ENCODE results near the gene AGPAT3.

The AGPAT3 gene

DNA sequence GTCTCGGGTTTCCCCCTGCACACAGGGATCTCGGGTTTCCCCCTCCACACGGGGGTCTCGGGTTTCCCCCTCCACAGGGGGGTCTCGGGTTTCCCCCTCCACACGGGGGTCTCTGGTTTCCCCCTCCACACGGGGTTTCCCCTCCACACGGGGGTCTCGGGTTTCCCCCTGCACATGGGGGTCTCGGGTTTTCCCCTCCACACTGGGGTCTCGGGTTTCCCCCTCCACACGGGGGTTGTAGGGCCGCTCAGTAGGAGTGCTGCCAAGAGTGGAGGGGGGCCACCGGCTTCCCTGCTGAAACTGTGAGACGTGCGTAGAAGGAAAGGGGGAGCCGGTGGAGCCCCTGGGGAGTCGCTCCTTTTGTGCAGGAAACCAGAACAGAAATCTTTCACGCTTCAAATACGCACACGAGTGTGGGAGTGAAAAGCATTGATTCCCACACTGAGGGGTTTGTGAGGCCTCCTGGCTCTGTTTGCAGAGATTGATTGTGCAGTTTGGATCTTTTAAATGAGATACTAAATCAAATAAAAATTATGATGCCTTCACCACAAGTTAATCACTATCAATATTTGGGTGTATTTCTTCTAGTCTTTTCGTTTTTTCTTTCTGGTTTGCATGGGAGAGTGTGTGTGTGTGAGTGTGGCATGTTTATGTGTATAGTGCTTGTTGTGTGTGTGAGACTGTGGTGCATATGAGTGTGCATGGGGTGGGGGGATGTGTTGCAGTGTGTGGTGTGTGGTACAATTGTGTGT is 92.8 kb downstream of the AGPAT3 start:
- no peak for DNase-seq (ENCODE audit: low spot score)

DNA sequence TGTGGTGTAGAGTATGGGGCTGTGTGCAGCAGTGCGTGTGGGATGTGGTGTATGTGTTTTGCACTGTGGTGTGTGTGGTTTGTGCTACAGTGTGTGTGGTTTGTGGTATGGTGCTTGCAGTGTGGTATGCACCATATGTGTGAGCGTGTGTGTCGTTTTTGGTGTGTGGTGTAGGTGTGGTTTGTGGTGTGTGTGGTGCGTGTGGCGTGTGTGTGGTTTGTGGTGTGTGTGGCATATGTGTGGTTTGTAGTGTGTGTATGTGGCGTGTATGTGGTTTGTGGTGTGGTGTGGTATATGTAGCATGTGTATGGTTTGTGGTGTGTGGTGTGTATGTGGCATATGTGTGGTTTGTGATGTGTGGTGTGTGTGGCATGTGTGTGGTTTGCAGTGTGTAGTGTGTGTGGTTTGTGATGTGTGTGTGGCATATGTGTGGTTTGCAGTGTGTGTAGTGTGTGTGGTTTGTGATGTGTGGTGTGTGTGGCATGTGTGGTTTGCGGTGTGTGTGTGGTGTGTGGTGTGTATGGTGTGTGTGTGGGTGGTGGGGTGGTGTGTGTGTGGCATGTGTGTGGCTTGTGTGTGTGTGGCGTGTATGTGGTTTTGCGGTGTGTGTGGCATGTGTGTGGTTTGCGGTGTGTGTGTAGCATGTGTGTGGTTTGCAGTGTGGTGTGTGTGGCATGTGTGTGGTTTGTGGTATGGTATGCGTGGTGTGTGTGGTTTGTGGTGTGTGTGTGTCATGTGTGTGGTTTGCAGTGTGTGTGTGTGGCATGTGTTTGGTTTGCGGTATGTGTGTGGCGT is 93.5 kb downstream of the AGPAT3 start:
- DNase-seq (ENCODE audit: low spot score), result peak; percentile 19

DNA sequence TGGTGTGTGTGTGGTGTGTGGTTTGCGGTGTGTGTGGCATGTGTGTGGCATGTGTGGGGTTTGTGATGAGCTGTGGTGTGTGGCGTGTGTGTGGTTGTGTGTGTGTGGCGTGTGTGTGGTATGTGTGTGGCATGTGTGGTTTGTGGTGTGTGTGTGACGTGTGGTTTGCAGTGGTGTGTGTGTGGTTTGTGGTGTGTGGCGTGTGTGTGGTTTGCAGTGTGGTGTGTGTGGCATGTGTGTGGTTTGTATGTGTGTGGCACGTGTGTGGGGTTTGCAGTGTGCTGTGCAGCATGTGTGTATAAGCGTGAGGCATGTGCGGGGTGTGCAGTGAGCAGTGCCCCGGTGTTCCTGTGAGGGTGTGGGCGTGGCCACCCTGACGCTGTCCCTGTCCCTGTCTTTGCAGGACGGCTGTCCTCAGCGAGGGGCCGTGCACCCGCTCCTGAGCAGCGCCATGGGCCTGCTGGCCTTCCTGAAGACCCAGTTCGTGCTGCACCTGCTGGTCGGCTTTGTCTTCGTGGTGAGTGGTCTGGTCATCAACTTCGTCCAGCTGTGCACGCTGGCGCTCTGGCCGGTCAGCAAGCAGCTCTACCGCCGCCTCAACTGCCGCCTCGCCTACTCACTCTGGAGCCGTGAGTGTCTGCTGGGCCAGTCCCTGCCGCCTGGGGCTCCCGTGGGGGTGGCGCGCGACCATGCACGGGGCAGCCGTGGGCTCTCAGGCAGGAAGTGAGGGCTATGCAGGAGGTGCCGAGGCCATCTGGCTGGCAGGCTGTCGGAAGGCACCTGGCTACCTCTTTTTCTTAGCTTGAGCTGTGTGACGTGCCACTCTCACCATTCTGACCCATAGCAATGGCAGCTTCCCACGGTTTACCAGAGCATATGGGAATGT is 94.5 kb downstream of the AGPAT3 start:
- DNase-seq (ENCODE audit: low spot score), result no peak

DNA sequence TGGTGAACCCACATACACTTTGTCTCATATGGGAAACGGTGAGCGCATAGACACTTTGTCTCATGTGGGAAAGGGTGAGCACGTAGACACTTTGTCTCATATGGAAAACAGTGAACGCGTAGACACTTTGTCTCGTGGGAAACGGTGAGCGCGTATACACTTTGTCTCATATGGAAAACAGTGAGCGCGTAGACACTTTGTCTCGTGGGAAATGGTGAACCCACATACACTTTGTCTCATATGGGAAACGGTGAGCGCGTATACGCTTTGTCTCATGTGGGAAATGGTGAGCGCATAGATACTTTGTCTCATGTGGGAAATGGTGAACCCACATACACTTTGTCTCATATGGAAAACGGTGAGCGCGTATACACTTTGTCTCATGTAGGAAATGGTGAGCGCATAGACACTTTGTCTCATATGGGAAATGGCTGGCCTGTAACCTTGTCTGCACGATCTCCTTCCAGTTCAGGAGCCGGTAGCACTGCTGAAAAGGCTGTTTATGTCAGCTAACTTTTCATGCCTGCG is 96.4 kb downstream of the AGPAT3 start:
- DNase-seq (ENCODE audit: low spot score), result no peak

DNA sequence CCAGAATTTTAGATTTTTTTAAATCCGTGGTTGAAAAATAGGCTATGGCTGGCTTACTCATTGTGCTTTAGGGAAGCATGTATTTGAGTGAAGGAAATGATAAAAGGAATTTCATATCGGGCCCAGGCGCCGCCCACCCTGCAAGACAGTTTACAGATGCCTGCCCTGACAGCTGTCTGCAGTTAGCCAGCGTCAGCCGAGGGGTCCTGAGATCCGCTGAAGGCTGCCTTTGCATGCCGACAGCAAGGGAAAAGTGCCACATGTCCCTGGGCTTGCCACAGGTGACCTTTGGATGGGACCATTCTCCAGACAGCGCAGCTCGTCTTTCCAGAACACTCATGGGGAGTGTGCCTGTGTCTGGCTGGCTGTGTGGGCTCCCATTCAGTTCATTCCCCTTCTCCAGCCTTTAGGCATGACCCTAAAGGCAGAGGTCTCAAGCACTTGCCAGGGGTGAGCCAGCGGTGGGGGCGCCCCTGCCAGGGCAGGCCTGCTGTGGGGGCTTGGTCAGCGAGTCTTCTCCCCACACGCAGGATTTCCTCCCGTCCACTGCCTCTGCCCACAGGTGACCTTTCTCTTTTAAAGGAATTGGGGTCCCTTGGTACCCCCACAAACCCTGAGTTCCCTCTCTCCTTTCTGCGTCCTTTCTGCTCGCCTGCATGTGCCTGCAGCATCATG is 101.0 kb downstream of the AGPAT3 start:
- DNase-seq (ENCODE audit: low spot score), result no peak

DNA sequence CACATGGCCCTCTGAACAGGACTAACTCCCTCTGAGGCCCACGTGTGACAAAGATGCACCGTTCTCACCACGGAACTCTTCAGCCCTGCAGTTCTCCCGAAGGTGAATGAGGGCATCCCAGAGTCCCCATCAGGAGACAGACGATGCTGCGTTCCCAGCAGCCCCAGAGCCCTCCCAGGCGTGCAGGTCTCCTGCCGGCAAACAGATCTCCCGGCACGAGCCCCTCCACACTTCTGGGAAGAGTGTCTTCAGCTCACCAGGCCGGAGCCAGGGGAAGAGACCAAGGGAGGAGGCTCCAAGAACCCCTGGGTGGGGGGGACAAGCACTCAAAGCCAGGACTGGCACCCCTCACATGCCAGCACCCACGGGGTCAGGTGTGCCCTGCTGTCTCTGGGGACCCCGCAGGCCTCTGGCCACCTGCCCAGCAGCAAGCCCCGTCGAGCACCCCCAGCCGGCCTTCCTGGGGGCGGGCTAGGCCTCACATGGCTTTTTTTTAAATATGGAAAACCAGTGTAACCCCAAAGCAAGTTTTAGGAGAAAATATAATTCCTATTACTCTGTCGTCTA is 102.0 kb downstream of the AGPAT3 start:
- DNase-seq (ENCODE audit: low spot score), result no peak

- no peak for DNase-seq (ENCODE audit: low spot score)
Measured at GRCh38 chr21:43967981-43968380, 103.0 kb downstream of the AGPAT3 start.

- DNase-seq (ENCODE audit: low spot score), result no peak
Measured at GRCh38 chr21:43968410-43969114, 103.5 kb downstream of the AGPAT3 start.

- DNase-seq (ENCODE audit: low spot score), result no peak
Measured at GRCh38 chr21:43969115-43969444, 104.1 kb downstream of the AGPAT3 start.

DNA sequence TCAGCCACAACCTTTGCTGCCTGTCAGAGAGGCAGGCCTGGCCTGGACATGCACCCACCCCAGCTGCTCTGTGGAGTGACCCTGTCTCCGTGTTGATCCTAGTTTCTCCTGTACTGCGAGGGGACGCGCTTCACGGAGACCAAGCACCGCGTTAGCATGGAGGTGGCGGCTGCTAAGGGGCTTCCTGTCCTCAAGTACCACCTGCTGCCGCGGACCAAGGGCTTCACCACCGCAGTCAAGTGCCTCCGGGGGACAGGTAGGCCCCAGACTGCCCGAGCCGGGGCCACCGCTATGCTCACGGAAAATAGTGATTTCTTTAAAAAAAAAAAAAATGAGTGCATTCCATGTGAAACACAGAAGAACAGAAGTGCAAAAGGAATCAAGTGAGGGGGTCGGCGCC is 105.5 kb downstream of the AGPAT3 start:
- no peak for DNase-seq (ENCODE audit: low spot score)

GRCh38 chr21:43971201-43971991 is 106.4 kb downstream of the AGPAT3 start:
- no peak for DNase-seq (ENCODE audit: low spot score)

GRCh38 chr21:43971992-43972255 is 106.9 kb downstream of the AGPAT3 start:
- DNase-seq (ENCODE audit: low spot score), result no peak

DNA sequence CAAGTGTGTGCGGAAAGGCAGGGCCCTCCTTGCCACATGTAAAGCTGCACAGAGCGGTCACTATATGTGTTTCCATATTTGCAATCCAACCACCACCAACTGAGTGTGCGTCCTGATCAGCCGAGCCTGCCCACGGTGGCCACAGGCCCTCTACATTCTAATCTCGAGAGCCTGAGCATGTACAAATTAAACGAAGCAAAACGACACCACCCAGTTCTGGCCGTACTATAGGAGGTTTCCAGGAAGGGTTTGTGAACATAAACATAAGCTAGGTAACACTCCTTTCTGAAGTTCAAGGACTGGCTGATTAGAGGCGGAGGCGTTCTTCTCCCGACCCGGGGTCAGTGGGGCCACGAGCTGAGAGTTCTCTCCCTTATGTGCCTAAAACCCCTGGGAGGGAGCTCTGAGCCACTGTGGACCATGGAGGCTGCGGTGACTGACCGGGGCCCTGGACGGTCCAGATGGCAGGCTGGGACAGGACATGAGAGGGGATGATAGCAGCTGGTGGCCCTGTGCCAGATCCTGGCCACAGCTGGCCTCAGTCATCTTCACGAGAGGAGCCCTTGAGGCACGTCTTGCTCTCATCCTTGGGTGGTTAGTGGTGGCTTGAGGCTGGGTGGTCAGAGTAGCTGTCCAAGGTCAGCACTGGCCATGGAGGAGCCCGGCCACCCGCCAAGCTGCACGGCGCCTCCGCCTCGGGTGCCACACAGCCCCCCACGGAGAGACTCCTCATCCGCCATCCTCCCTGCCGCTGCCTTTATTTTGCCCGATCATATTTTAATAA is 108.0 kb downstream of the AGPAT3 start:
- no peak for DNase-seq (ENCODE audit: low spot score)

- no peak for DNase-seq (ENCODE audit: low spot score)
Measured at GRCh38 chr21:43973634-43973955, 108.6 kb downstream of the AGPAT3 start.

DNA sequence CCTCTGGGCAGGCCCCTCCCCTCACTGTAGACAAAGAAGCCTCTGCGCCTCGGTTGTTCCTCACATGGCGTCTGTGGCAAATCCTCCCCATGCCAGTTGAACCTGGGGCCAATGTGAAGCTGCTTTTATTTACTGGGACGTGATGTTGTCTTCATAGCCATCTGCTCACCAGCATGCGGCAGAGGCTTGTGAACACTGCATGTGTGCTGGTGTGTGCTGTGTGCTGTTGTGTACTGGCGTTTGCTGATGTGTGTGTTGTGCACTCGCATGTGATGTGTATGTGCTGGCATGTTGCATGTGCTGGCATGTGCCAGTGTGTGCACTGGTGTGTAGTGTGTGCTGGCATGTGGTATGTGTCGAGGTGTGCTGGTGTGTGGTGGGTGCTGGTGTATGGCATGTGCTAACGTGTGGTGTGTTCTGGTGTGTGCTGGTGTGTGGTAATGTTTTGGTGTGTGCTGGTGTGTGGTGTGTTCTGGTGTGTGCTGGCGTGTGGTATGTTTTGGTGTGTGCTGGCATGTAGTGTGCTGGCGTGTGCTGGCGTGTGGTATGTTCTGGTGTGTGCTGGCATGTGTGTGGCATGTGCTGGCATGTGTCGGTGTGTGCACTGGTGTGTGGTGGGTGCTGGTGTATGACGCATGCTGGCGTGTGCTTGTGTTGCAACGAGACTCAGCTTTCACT is 109.9 kb downstream of the AGPAT3 start:
- DNase-seq (ENCODE audit: low spot score), result no peak

- peak; percentile 80 for DNase-seq (ENCODE audit: low spot score)
Measured at GRCh38 chr21:43975469-43976098, 110.6 kb downstream of the AGPAT3 start.

- DNase-seq (ENCODE audit: low spot score), result no peak
Measured at GRCh38 chr21:43976661-43977060, 111.6 kb downstream of the AGPAT3 start.

DNA sequence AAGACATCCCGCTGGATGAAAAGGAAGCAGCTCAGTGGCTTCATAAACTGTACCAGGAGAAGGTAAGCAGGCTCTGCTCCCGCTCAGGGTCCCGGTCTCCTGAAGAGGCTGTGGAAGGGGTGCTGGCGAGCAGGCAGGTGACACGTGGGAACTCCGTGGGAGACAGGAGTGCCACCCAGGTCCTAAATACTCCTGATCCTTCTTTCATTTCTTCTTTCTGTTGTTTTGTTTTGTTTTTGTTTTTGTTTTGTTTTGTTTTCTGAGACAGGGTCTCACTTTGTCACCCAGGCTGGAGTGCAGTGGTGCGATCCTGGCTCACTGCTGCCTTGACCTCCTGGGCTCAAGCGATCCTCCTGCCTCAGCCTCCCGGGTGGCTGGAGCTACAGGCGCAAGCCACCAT is 113.0 kb downstream of the AGPAT3 start:
- DNase-seq (ENCODE audit: low spot score), result no peak

DNA sequence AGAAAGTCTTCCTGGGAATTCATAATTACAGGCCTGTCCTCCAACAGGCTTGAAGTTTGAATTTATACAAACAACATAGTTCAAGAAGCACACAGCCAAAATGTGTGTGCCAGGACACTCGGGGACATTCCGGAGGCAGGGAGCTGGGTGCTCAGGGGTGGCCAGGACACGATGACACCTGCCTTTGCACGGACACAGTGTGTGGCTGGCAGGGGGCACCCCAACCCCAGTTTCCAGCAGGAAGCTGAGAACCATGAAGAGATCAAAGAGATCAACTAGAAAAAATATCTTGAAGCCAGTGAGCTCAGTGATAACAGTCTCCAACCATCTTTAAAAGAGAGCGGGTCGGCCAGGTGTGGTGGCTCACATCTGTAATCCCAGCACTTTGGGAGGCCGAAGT is 114.6 kb downstream of the AGPAT3 start:
- no peak for DNase-seq (ENCODE audit: low spot score)
